Measurements from ENCODE around the gene TOGARAM2. TPM values are rescaled to one million over a fixed set of nuclear protein-coding genes. Genes with fewer than 3 reads are reported as not detected.

The TOGARAM2 gene
- polyA plus RNA-seq, 1 experiment: 0.30 TPM

GRCh38 chr2:29065068-29065811 is 84.1 kb downstream of the TOGARAM2 start:
- POLR2A ChIA-PET: no interaction called here
- Histone ChIP-seq H3K9me3 (ENCODE audit: control insufficient read depth, insufficient read depth, low read length) (no peaks in the 10 kb centered on the region), H3K27me3 (ENCODE audit: control insufficient read depth, insufficient read depth, low read length) (peaks cover 2% of the 10 kb centered on the region), H3K4me3 (ENCODE audit: low read depth, low read length) (no peak overlapping the region), H3K27ac (ENCODE audit: low read depth, low read length) (no peak overlapping the region)
- DNase-seq (ENCODE audit: low read depth, low spot score): no peak
- CTCF ChIA-PET: no interaction called here
- TF ChIP-seq CTCF (IDR thresholded peaks at IDR 0.05; ENCODE audit: low read depth, low read length): no peak

- H3K27me3 ChIP-seq (ENCODE audit: control insufficient read depth, insufficient read depth, low read length): no peaks in the 10 kb centered on the region
- CTCF ChIA-PET: interaction anchor here (0.8 kb wide), 1 partner anchor 9 kb away, joined by 3 read pairs; no protein-coding TSS in a partner anchor
- no peak overlapping the region for H3K4me3 ChIP-seq (ENCODE audit: low read depth, low read length)
- no peak for TF ChIP-seq CTCF (IDR thresholded peaks at IDR 0.05; ENCODE audit: low read depth, low read length)
- H3K9me3 ChIP-seq (ENCODE audit: control insufficient read depth, insufficient read depth, low read length): no peaks in the 10 kb centered on the region
- H3K27ac ChIP-seq (ENCODE audit: low read depth, low read length): no peak overlapping the region
- DNase-seq (ENCODE audit: low read depth, low spot score): peak; percentile 37
- POLR2A ChIA-PET: no interaction called here
These were observed 85.3 kb downstream of the TOGARAM2 start for GRCh38 chr2:29066271-29066860.

GRCh38 chr2:29066997-29067605 is 86.0 kb downstream of the TOGARAM2 start:
- Histone ChIP-seq H3K4me3 (ENCODE audit: low read depth, low read length) (no peak overlapping the region), H3K9me3 (ENCODE audit: control insufficient read depth, insufficient read depth, low read length) (no peaks in the 10 kb centered on the region), H3K27me3 (ENCODE audit: control insufficient read depth, insufficient read depth, low read length) (no peaks in the 10 kb centered on the region), H3K27ac (ENCODE audit: low read depth, low read length) (no peak overlapping the region)
- DNase-seq (ENCODE audit: low read depth, low spot score): no peak
- no peak for TF ChIP-seq CTCF (IDR thresholded peaks at IDR 0.05; ENCODE audit: low read depth, low read length)
- POLR2A ChIA-PET: no interaction called here
- CTCF ChIA-PET: interaction anchor here (0.8 to 1.1 kb wide), 2 partner anchors 8 to 9 kb away, joined by 3 to 5 read pairs; no protein-coding TSS in a partner anchor

- no peak overlapping the region for H3K27ac ChIP-seq (ENCODE audit: low read depth, low read length)
- no peaks in the 10 kb centered on the region for H3K9me3 ChIP-seq (ENCODE audit: control insufficient read depth, insufficient read depth, low read length)
- peaks cover 2% of the 10 kb centered on the region for H3K27me3 ChIP-seq (ENCODE audit: control insufficient read depth, insufficient read depth, low read length)
- DNase-seq (ENCODE audit: low read depth, low spot score): no peak
- POLR2A ChIA-PET: no interaction called here
- no peak overlapping the region for H3K4me3 ChIP-seq (ENCODE audit: low read depth, low read length)
- CTCF ChIA-PET: interaction anchor here (1.1 kb wide), 1 partner anchor 8 kb away, joined by 5 read pairs; no protein-coding TSS in a partner anchor
- no peak for TF ChIP-seq CTCF (IDR thresholded peaks at IDR 0.05; ENCODE audit: low read depth, low read length)
These were observed 87.4 kb downstream of the TOGARAM2 start for GRCh38 chr2:29068513-29068912.

GRCh38 chr2:29070526-29070925 is 89.4 kb downstream of the TOGARAM2 start:
- no peak for DNase-seq (ENCODE audit: low read depth, low spot score)
- POLR2A ChIA-PET: no interaction called here

More at GRCh38 chr2:29070526-29070925, 89.4 kb downstream of the TOGARAM2 start:
- Histone ChIP-seq H3K27me3 (ENCODE audit: control insufficient read depth, insufficient read depth, low read length) (peaks cover 2% of the 10 kb centered on the region), H3K4me3 (ENCODE audit: low read depth, low read length) (no peak overlapping the region), H3K9me3 (ENCODE audit: control insufficient read depth, insufficient read depth, low read length) (no peaks in the 10 kb centered on the region), H3K27ac (ENCODE audit: low read depth, low read length) (no peak overlapping the region)
- no peak for TF ChIP-seq CTCF (IDR thresholded peaks at IDR 0.05; ENCODE audit: low read depth, low read length)
- CTCF ChIA-PET: no interaction called here
